AG10803 (cell line): ENCODE results near the gene MSH3.
"Not testable (repeated sequence)": the region's sequence is repeated elsewhere in the genome, so short reads cannot be mapped to it uniquely, and the experiment has no call there.

Experiments used
- DNase-seq: peaks from one replicate; pipeline ENCODE4 v3.0.0; 2010; ENCODE audit warnings: low read depth
- H3K4me3 ChIP-seq: 2 replicates; pipeline ENCODE4 v1.5.1; 2011; ENCODE audit warnings: mild to moderate bottlenecking, low read length, control low read depth
- CTCF ChIP-seq: conservative IDR thresholded peaks from 2 replicates; pipeline ENCODE4 v1.5.1; 2011; ENCODE audit warnings: mild to moderate bottlenecking, low read length, control low read depth, inconsistent platforms

The MSH3 gene

GRCh38 chr5:80834710-80835109, 180.3 kb downstream of the MSH3 start:
- no peak for TF ChIP-seq CTCF

DNA sequence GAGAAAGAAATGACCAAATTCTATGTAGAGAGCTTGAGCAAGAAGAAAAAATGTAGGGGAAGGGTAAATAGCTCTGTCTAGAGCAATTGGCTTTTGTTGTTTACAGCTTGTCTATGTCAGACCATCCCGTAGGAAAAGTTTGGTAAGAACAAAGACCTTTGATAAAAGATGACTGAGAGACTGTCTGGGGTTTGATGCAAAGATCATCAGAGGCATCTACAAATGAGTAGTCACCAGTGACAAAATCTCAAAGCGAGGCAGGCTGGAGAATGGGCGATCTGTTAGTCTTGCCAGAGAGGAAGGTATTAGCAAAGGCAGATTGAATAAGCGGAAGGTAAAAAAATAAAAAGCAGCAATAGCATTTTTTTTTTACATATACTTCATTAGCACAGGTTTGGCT, 180.7 kb downstream of the MSH3 start:
- H3K4me3 ChIP-seq: no peak overlapping the region
- no peak for TF ChIP-seq CTCF

More at GRCh38 chr5:80834710-80835109, 180.3 kb downstream of the MSH3 start:
- no peak for DNase-seq
- no peak overlapping the region for H3K4me3 ChIP-seq

DNA sequence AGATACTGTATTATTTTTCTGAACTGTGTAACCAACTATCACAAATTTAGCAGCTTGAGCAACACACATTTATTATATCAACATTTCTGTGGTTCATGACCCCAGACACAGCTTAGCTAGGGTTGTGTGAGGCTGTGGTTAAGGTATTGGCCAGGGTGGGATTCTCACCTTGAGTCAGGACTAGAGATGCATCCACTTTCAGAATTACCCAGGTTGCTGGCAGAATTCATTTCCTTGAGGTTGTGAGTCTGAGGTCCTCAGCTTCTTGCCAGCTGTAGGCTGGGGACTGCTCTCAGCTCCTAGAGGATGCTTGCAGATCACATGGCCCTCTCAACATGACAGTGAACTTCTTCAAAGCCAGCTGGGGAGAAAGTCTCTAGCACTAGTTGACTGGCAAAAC, 183.2 kb downstream of the MSH3 start:
- DNase-seq: no peak
- H3K4me3 ChIP-seq: no peak overlapping the region
- no peak for TF ChIP-seq CTCF

More for the DNA sequence above, 180.7 kb downstream of the MSH3 start:
- DNase-seq: no peak

DNA sequence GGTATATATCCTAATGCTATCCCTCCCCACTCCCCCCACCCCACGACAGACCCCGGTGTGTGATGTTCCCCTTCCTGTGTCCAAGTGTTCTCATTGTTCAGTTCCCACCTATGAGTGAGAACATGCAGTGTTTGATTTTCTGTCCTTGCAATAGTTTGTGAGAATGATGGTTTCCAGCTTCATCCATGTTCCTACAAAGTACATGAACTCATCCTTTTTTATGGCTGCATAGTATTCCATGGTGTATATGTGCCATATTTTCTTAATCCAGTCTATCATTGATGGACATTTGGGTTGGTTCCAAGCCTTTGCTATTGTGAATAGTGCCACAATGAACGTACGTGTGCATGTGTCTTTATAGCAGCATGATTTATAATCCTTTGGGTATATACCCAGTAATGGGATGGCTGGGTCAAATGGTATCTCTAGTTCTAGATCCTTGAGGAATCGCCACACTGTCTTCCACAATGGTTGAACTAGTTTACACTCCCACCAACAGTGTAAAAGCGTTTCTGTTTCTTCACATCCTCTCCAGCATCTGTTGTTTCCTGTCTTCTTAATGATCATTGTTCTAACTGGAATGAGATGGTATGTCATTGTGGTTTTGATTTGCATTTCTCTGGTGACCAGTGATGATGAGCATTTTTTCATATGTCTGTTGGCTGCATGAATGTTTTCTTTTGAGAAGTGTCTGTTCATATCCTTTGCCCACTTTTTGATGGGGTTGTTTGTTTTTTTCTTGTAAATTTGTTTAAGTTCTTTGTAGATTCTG, 186.8 kb downstream of the MSH3 start:
- H3K4me3 ChIP-seq: not testable (repeated sequence)
- DNase-seq: peak; percentile 40

GRCh38 chr5:80846422-80846821, 192.0 kb downstream of the MSH3 start:
- H3K4me3 ChIP-seq, DNase-seq: not testable (repeated sequence)

- DNase-seq, H3K4me3 ChIP-seq: not testable (repeated sequence)
These were observed 195.7 kb downstream of the MSH3 start for GRCh38 chr5:80850168-80850567.

- TF ChIP-seq CTCF: no peak
- peak; percentile 14 for DNase-seq
- H3K4me3 ChIP-seq: no peak overlapping the region
These were observed 198.1 kb downstream of the MSH3 start for GRCh38 chr5:80852331-80853245.

GRCh38 chr5:80853413-80853812, 199.0 kb downstream of the MSH3 start:
- no peak overlapping the region for H3K4me3 ChIP-seq
- no peak for TF ChIP-seq CTCF
- no peak for DNase-seq
